GM10266 (cell line): ENCODE results near the gene TMEM132C.

ENCODE experiments used
- DNase-seq: peaks from one replicate; pipeline ENCODE4 v3.0.0; 2012; ENCODE audit errors: extremely low spot score
- CTCF ChIP-seq: IDR thresholded peaks from 2 replicates; pipeline ENCODE4 v1.5.1; 2012; ENCODE audit warnings: mild to moderate bottlenecking, low read depth; ENCODE audit not compliant: control insufficient read depth, insufficient read depth; ENCODE audit errors: missing control alignments

TMEM132C gene

GRCh38 chr12:128754275-128754674 is 487.3 kb downstream of the TMEM132C start:
- no peak for TF ChIP-seq CTCF
- DNase-seq, result no peak

GRCh38 chr12:128755566-128755965 is 488.6 kb downstream of the TMEM132C start:
- no peak for DNase-seq
- TF ChIP-seq CTCF, result no peak
